ENCODE results near the gene SNX13.

- no peak for TF ChIP-seq CTCF (IDR thresholded peaks at IDR 0.05; ENCODE audit: poor library complexity)
- TF ChIP-seq EZH2phosphoT487 (IDR thresholded peaks at IDR 0.05; ENCODE audit: low read depth, severe bottlenecking, unreplicated experiment), result no peak
Measured at GRCh38 chr7:17802056-17802455, 138.2 kb downstream of the SNX13 start.

All from hepatocyte (in vitro differentiated cells).